Mesenchymal stem cell (in vitro differentiated cells and primary cell): ENCODE data around the gene LIN9.

ENCODE experiments used
- DNase-seq: peaks from one replicate; pipeline ENCODE4 v3.0.0-alpha.2; 2013
- H2AFZ ChIP-seq: one replicate; pipeline ENCODE4 v1.6.1; 2013; ENCODE audit warnings: low read depth, mild to moderate bottlenecking, control low read depth, inconsistent platforms, low read length, moderate library complexity
- H2AK5ac ChIP-seq: 2 replicates; pipeline ENCODE4 v1.6.1; 2013; ENCODE audit warnings: low read length, moderate library complexity, mild to moderate bottlenecking, inconsistent platforms; ENCODE audit not compliant: severe bottlenecking
- H2BK120ac ChIP-seq: one replicate; pipeline ENCODE4 v1.6.1; 2013; ENCODE audit warnings: low read depth, mild to moderate bottlenecking, inconsistent platforms, low read length, moderate library complexity
- H2BK12ac ChIP-seq, 2 experiments: one replicate each; pipeline ENCODE4 v1.6.1; 2013; ENCODE audit warnings: inconsistent platforms in 2 of 2, low read length in 2 of 2, mild to moderate bottlenecking in 2 of 2, moderate library complexity in 2 of 2, control low read depth in 1 of 2
- H2BK15ac ChIP-seq: one replicate; pipeline ENCODE4 v1.6.1; 2013; ENCODE audit warnings: mild to moderate bottlenecking, low read depth, inconsistent platforms; ENCODE audit not compliant: poor library complexity, severe bottlenecking
- H2BK5ac ChIP-seq: 2 replicates; pipeline ENCODE4 v1.6.1; 2013; ENCODE audit warnings: low read depth, mild to moderate bottlenecking, low read length, control low read depth, inconsistent platforms; ENCODE audit not compliant: poor library complexity, severe bottlenecking
- H3K14ac ChIP-seq, 2 experiments: one replicate each; pipeline ENCODE4 v1.6.1; 2013; ENCODE audit warnings: inconsistent platforms in 2 of 2, low read length in 2 of 2, control low read depth in 1 of 2, mild to moderate bottlenecking in 1 of 2, moderate library complexity in 1 of 2
- H3K18ac ChIP-seq, 2 experiments: one replicate each; pipeline ENCODE4 v1.6.1; 2013; ENCODE audit warnings: inconsistent platforms in 2 of 2, low read length in 2 of 2, control low read depth in 1 of 2, low read depth in 1 of 2, mild to moderate bottlenecking in 1 of 2
- H3K23ac ChIP-seq, 2 experiments: one replicate each; pipeline ENCODE4 v1.6.1; 2013; ENCODE audit warnings: inconsistent platforms in 2 of 2, low read length in 2 of 2, mild to moderate bottlenecking in 2 of 2, moderate library complexity in 2 of 2, control low read depth in 1 of 2
- H3K27ac ChIP-seq: 2 replicates; pipeline ENCODE4 v1.5.1; 2013; ENCODE audit warnings: mild to moderate bottlenecking, moderate library complexity, low read length, control low read depth, inconsistent platforms; ENCODE audit not compliant: poor library complexity, severe bottlenecking
- H3K27me3 ChIP-seq, 2 experiments: 2 replicates each; pipeline versions ENCODE4 v1.6.1 to v1.7.0; 2013; ENCODE audit warnings: low read length in 2 of 2, mild to moderate bottlenecking in 2 of 2, moderate library complexity in 2 of 2, control low read depth in 1 of 2, inconsistent platforms in 1 of 2; ENCODE audit not compliant: control insufficient read depth in 1 of 2, insufficient read depth in 1 of 2
- H3K36me3 ChIP-seq, 2 experiments: 2 replicates each; pipeline versions ENCODE4 v1.6.1 to v1.7.0; 2013; ENCODE audit warnings: low read length in 2 of 2, control low read depth in 1 of 2, inconsistent platforms in 1 of 2, low read depth in 1 of 2, mild to moderate bottlenecking in 1 of 2; ENCODE audit not compliant: insufficient read depth in 2 of 2, control insufficient read depth in 1 of 2
- H3K4ac ChIP-seq, 2 experiments: one replicate each; pipeline ENCODE4 v1.6.1; 2013; ENCODE audit warnings: inconsistent platforms in 2 of 2, low read length in 2 of 2, mild to moderate bottlenecking in 2 of 2, moderate library complexity in 2 of 2, control low read depth in 1 of 2, low read depth in 1 of 2
- H3K4me1 ChIP-seq: 2 replicates; pipeline ENCODE4 v1.6.1; 2013; ENCODE audit warnings: low read depth, low read length, control low read depth; ENCODE audit not compliant: control insufficient read depth, insufficient read depth
- H3K4me2 ChIP-seq: 2 replicates; pipeline ENCODE4 v1.6.1; 2013; ENCODE audit warnings: low read length, mild to moderate bottlenecking, inconsistent platforms; ENCODE audit not compliant: poor library complexity, severe bottlenecking
- H3K4me3 ChIP-seq, 2 experiments: 2 replicates each; pipeline versions ENCODE4 v1.5.1 to v1.7.0; 2013; ENCODE audit warnings: low read length in 2 of 2, mild to moderate bottlenecking in 2 of 2, control low read depth in 1 of 2, low read depth in 1 of 2; ENCODE audit not compliant: insufficient read depth in 1 of 2
- H3K79me1 ChIP-seq: replicated peaks from 2 replicates; pipeline ENCODE4 v1.6.1; 2013; ENCODE audit warnings: mild to moderate bottlenecking, control low read depth, low read length, inconsistent platforms; ENCODE audit not compliant: poor library complexity, severe bottlenecking
- H3K9ac ChIP-seq: 2 replicates; pipeline ENCODE4 v1.7.0; 2013; ENCODE audit warnings: mild to moderate bottlenecking, low read length, moderate library complexity
- H3K9me3 ChIP-seq: 2 replicates; pipeline ENCODE4 v1.7.0; 2013; ENCODE audit warnings: mild to moderate bottlenecking, low read length; ENCODE audit not compliant: control insufficient read depth
- H4K8ac ChIP-seq: one replicate; pipeline ENCODE4 v1.6.1; 2013; ENCODE audit warnings: inconsistent platforms, mild to moderate bottlenecking, low read length, moderate library complexity
- H4K91ac ChIP-seq: one replicate; pipeline ENCODE4 v1.6.1; 2013; ENCODE audit warnings: mild to moderate bottlenecking, low read length, inconsistent platforms
- WGBS: methylation state at CpG from one replicate; pipeline ENCODE4 v1.1.7; 2013; ENCODE audit warnings: mixed read lengths; 5-methylcytosine and 5-hydroxymethylcytosine counted together

Gene LIN9

DNA sequence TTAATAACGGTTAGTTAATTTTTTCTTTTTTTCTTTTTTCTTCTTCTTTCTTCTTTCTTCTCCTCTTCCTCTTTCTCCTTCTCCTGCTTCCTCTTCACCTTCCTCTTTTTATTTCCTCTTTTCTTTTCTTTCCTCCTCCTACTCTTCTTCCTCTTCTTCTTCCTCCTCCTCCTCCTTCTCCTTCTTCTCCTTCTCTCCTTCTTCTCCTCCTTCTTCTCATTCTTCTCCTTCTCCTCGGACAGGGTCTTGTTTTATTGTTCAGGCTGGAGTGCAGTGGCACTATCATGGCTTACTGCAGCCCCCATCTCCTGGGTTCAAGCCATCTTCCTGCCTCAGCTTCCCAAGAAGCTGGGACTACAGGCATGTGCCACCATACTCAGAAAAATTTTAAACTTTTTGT lies 109.0 kb downstream of the LIN9 start:
- H3K4me1 ChIP-seq = no peaks in the 10 kb centered on the region
- no peak overlapping the region for H2BK120ac ChIP-seq
- H3K14ac ChIP-seq = no peak overlapping the region
- H4K91ac ChIP-seq = no peak overlapping the region
- H2BK15ac ChIP-seq = no peak overlapping the region
- DNase-seq = no peak
- no peak overlapping the region for H2AFZ ChIP-seq
- H3K79me1 ChIP-seq = no peaks in the 10 kb centered on the region
- H3K36me3 ChIP-seq = no peaks in the 10 kb centered on the region
- H3K27ac ChIP-seq = no peak overlapping the region
- peaks cover 8 to 19% of the 10 kb centered on the region in 2 experiments for H3K27me3 ChIP-seq
- H3K4ac ChIP-seq = no peak overlapping the region
- H3K4me3 ChIP-seq = no peak overlapping the region
- no peak overlapping the region for H2AK5ac ChIP-seq
- no peak overlapping the region for H3K23ac ChIP-seq
- no peak overlapping the region for H3K9ac ChIP-seq
- no peak overlapping the region for H4K8ac ChIP-seq
- no peaks in the 10 kb centered on the region for H3K9me3 ChIP-seq
- H3K4me2 ChIP-seq = no peak overlapping the region
- no peak overlapping the region for H2BK12ac ChIP-seq
- WGBS = 99% methylated on average over 2 of the region's 2 CpGs
- H3K18ac ChIP-seq = no peak overlapping the region
- no peak overlapping the region for H2BK5ac ChIP-seq

- Histone ChIP-seq H3K18ac (no peak overlapping the region), H2AFZ (no peak overlapping the region), H3K9me3 (no peaks in the 10 kb centered on the region), H3K27me3 (peaks cover 3 to 13% of the 10 kb centered on the region in 2 experiments), H2BK15ac (no peak overlapping the region), H2BK120ac (no peak overlapping the region), H2BK5ac (no peak overlapping the region), H3K14ac (no peak overlapping the region), H3K23ac (peak overlapping the region in 1 of 2 experiments; percentile 15), H2BK12ac (no peak overlapping the region), H3K9ac (no peak overlapping the region), H4K91ac (no peak overlapping the region), H3K36me3 (no peaks in the 10 kb centered on the region), H3K79me1 (no peaks in the 10 kb centered on the region), H3K4me1 (no peaks in the 10 kb centered on the region), H3K4ac (no peak overlapping the region), H3K27ac (no peak overlapping the region), H4K8ac (no peak overlapping the region), H3K4me2 (no peak overlapping the region), H3K4me3 (no peak overlapping the region), H2AK5ac (no peak overlapping the region)
- WGBS = 97% methylated on average over 1 of the region's 1 CpG
- DNase-seq = no peak
These were observed 113.8 kb downstream of the LIN9 start for GRCh38 chr1:226195144-226195543.

- Histone ChIP-seq H3K9me3 (no peaks in the 10 kb centered on the region), H2BK5ac (no peak overlapping the region), H3K4ac (no peak overlapping the region), H3K27me3 (no peaks in the 10 kb centered on the region), H3K23ac (no peak overlapping the region), H4K91ac (no peak overlapping the region), H3K18ac (no peak overlapping the region), H2BK120ac (peak overlapping the region; percentile 49), H3K4me1 (peaks cover 3% of the 10 kb centered on the region), H2AFZ (no peak overlapping the region), H3K14ac (no peak overlapping the region), H3K27ac (no peak overlapping the region), H4K8ac (no peak overlapping the region), H3K4me3 (peak overlapping the region in 1 of 2 experiments; percentile 96), H2BK12ac (no peak overlapping the region), H3K36me3 (peaks cover 6 to 14% of the 10 kb centered on the region in 2 experiments), H2BK15ac (no peak overlapping the region), H3K79me1 (no peaks in the 10 kb centered on the region), H3K9ac (peak overlapping the region; percentile 97), H2AK5ac (no peak overlapping the region), H3K4me2 (peak overlapping the region; percentile 69)
- 92% methylated on average over 6 of the region's 7 CpGs for WGBS
- no peak for DNase-seq
These were observed 121.6 kb downstream of the LIN9 start for GRCh38 chr1:226187380-226187779.

DNA sequence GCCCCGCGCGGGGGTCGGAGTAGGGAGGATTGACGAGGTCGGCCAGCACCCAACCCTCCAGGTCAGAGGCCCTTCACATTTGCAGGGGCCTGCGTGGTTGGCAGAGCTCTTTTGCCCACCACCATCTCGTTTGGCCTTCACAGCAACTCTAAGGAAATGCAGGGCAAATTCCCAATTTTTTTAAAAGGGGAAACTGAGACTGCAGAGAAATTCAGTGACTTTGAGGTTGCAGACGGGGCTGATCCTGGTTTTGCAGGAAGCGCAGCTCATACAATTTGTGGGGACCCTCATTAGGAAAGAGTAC lies 122.0 kb downstream of the LIN9 start:
- DNase-seq = no peak
- Histone ChIP-seq H3K9me3 (no peaks in the 10 kb centered on the region), H2BK15ac (peak overlapping the region; percentile 84), H3K36me3 (peaks cover 10 to 16% of the 10 kb centered on the region in 2 experiments), H4K8ac (peak overlapping the region; percentile 100), H3K23ac (no peak overlapping the region), H4K91ac (peak overlapping the region; percentile 98), H3K18ac (peak overlapping the region; percentile 73 to 100), H2AK5ac (peak overlapping the region; percentile 53), H3K79me1 (no peaks in the 10 kb centered on the region), H2AFZ (peak overlapping the region; percentile 98), H2BK120ac (peak overlapping the region; percentile 67), H3K27me3 (no peaks in the 10 kb centered on the region), H3K9ac (peak overlapping the region; percentile 97), H3K4ac (peak overlapping the region; percentile 77 to 94), H2BK12ac (peak overlapping the region in 1 of 2 experiments; percentile 42), H3K14ac (no peak overlapping the region), H3K4me2 (peak overlapping the region; percentile 69), H3K4me1 (peaks cover 7% of the 10 kb centered on the region), H2BK5ac (no peak overlapping the region), H3K27ac (peak overlapping the region; percentile 66), H3K4me3 (peak overlapping the region; percentile 96 to 99)
- 7% methylated on average over 10 of the region's 10 CpGs for WGBS
